Measurements from ENCODE around the gene CAMTA2. TPM values are rescaled to one million over a fixed set of nuclear protein-coding genes. Genes with fewer than 3 reads are reported as not detected.

The CAMTA2 gene
- total and polyA plus RNA-seq, 9 of the 15 experiments (the other 6 are each of a cell fraction or from before 2014, with no cell fraction given): 0.24 to 25.1 (median 6.3) TPM

- TF ChIP-seq TAF1 (IDR thresholded peaks at IDR 0.05; ENCODE audit: control insufficient read depth, extremely low read depth, insufficient read depth, low read length, severe bottlenecking): peak; percentile 83
- no peak for TF ChIP-seq ATF1 (CRISPR knock-in tag; IDR thresholded peaks at IDR 0.05)
- TF ChIP-seq ATF1 (tag; IDR thresholded peaks at IDR 0.05): peak; percentile 67
- TF ChIP-seq GABPA (tag; conservative IDR thresholded peaks at IDR 0.05; ENCODE audit: low read depth): peak; percentile 75
- peak; percentile 33 for TF ChIP-seq MEIS2 (IDR thresholded peaks at IDR 0.05; ENCODE audit: partially characterized antibody)
- peak; percentile 33 for TF ChIP-seq NFE2 (IDR thresholded peaks at IDR 0.05; ENCODE audit: low read depth)
- TF ChIP-seq RAD21 (CRISPR knock-in tag; conservative IDR thresholded peaks at IDR 0.05 in 1 of 2, IDR thresholded peaks at IDR 0.05 in 1 of 2): peak; percentile 39 to 41; a peak in 3 of 4 replicates
- TF ChIP-seq THRAP3 (IDR thresholded peaks at IDR 0.05; ENCODE audit: borderline replicate concordance): no peak
- no peak for TF ChIP-seq JUND (IDR thresholded peaks at IDR 0.05; ENCODE audit: borderline replicate concordance, low read depth, low read length)
- peak; percentile 23; the same call in 1 of the 3 replicates for TF ChIP-seq JUND (tag; IDR thresholded peaks at IDR 0.05; ENCODE audit: borderline replicate concordance, low read depth, low read length)
- TF ChIP-seq FOXK1 (CRISPR knock-in tag; IDR thresholded peaks at IDR 0.05; ENCODE audit: borderline replicate concordance): peak; percentile 83; the same call in 1 of the 2 replicates
- TF ChIP-seq ASH1L (IDR thresholded peaks at IDR 0.05; ENCODE audit: borderline replicate concordance, low read depth, partially characterized antibody): peak; percentile 21
- no peak for TF ChIP-seq MAFG (tag; conservative IDR thresholded peaks at IDR 0.05)
- peak; percentile 20; the same call in 1 of the 2 replicates for TF ChIP-seq ARID4B (CRISPR knock-in tag; IDR thresholded peaks at IDR 0.05)
- TF ChIP-seq AFF4 (CRISPR knock-in tag; IDR thresholded peaks at IDR 0.05): peak; percentile 66; the same call in 1 of the 2 replicates
Measured at GRCh38 chr17:4967539-4968485, 19.7 kb downstream of the CAMTA2 start, which contains the start of gene SPAG7 (continued).
